HG03039 (cell line): ENCODE data around the gene KRT73.

Source experiments
- ATAC-seq: cut with Tn5 transposase; IDR thresholded peaks from one replicate; pipeline ENCODE4 v1.9.1; 2021; ENCODE audit warnings: mild to moderate bottlenecking, moderate library complexity; ENCODE audit not compliant: unreplicated experiment

Gene KRT73

DNA sequence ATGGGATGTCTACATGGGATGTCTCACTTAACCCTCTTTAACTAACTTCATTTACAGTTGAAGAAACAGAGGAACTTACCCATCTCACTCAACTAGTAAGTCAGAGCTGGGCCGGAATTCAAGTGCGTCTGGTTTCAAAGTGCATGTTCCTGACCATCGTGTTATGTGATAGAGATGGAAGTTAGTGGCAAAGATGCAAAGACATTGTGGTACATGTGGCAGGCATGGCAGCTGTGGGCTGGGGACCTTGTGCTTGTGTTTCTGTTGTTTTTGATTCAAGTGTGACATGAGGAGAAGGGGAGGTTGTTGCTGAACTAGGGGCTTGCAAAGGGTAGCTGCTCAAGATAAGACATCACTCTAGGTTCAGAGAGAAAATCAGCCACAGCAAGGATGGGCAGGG lies 42.4 kb downstream of the KRT73 start:
- no peak for ATAC-seq

DNA sequence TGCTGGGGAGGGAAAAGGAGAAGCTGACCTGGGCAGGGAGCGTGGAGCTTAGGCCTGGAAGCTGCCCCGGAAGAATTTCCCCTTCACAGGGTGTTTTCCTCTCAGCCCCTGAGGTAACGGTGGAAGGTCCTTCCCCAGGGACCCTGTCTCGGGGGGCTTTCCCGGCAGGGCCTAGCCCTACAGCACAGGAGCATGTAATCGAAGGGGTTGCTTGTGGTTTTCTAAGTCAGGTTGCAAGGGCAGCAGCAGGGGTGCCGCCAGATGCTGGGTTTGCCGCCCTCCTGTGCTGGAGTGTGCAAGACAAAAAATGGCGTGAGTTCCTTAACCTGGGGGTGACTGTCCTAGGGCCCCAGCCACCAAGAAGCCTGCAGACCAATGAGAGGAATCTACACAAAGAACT lies 43.1 kb downstream of the KRT73 start:
- no peak for ATAC-seq

DNA sequence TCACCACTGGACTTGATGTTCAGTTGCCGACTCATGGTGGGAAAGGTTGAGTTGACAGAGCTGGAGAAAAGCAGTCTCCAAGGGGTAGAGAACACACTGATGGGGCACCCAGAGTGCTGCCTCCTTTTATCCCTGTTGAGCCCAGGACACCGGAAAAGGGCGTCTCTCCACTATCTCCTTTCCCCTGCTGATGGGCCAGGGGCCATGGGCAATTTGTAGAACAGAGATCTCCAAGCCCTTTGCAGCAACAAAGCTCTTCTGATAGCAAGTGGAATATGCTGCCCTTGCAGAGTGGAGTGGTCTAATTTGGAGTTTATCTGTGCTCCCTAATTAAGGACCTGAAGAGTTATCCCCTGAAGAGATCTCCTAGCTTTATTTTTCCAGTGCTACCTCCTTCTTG lies 44.6 kb downstream of the KRT73 start, which contains the start of gene KRT74:
KRT74 (minus strand) TSS at position 101 of the 400 bp plus-strand sequence; CDS start at position 35, 66 bp downstream.
- no peak for ATAC-seq

DNA sequence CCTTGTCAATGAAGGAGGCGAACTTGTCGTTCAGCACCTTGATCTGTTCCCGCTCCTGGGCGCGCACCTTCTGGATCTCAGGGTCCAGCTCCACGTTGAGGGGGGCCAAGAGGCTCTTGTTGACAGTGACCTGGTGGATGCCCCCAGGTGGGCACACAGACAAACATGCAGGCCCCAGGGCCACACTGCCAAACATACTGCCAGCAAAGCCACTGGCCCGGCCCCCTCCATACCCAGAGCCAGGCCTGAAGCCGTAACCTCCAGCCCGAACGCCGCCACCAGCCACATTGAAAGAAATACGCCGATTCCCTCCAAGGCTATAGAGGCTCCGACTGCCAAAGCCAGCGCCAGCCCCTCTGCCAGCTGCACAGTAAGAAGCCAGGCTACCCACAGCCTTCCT lies 45.1 kb downstream of the KRT73 start:
- no peak for ATAC-seq

DNA sequence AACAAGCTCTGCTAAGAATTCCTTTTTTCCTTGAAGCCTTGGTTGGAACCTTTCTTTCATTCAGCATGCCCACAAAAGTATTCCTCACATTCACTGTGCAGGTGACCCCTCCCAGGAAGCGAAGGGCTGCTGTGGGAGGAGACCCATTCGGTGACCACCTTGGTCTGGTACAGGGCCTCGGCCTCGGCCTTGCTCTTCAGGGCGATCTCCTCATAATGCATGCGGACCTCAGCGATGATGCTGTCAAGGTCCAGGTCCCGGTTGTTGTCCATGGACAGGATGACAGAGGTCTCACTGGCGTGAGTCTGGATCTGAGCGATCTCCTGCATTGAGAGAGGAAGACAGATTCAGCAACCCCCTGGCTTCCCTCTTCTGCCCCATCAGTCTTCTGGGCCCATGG lies 47.8 kb downstream of the KRT73 start:
- ATAC-seq, result no peak

DNA sequence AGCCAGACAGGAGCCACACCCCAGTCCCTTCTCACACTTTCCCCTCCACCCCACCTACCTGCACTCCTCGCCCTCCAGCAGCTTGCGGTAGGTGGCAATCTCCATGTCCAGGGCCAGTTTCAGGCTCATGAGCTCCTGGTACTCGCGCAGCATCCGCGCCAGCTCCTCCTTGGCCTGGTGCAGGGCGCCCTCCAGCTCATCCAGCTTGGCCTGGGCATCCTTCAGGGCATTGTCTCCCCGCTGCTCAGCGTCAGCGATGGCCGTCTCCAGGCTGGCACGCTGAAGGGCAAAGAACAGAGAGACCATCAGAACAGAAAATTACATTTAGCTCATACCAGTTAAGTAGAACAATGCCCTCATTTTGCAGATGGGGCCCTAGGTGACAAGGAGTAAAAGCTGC lies 50.2 kb downstream of the KRT73 start:
- no peak for ATAC-seq

DNA sequence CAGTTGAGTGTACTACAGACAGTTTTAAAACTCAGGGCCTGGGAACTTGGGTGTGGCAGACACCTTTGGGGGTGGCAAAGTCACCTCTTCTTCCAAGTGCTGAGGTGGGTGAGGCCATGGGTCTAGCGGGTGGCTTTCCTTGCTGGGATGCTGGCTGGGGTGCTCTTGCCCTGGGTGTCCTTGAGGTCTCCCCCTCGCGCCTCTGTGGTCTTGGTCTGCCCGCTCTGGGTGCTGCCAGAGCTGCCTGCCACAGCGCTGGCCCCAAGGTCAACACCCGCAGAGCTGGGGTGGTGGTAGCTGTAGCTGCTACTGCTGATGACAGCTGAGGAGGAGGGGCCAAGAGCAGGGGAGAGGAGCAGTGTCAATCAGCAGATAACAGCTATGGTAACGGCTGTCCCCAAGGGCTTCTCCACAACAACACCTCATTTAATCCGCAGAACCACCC lies 51.5 kb downstream of the KRT73 start:
- ATAC-seq, result no peak

DNA sequence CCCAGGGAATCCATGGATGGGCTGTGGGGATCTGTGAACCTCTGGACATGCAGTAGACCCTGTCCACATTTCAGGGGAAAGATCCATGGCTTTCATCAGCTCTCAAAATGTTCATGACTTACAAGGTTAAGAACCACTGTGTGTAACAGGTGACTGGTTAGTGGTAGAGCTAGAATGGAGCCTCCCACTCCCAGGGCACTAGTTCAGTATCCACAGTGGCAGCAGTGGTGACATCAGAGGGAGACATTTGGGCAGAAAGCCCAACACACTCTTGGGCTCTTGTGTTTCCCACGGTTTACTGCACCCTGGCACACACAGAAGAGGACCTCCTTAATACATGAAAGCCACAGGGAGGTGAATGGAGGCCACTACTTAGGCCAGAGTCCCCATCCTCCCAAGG lies 53.8 kb downstream of the KRT73 start:
- ATAC-seq, result no peak

DNA sequence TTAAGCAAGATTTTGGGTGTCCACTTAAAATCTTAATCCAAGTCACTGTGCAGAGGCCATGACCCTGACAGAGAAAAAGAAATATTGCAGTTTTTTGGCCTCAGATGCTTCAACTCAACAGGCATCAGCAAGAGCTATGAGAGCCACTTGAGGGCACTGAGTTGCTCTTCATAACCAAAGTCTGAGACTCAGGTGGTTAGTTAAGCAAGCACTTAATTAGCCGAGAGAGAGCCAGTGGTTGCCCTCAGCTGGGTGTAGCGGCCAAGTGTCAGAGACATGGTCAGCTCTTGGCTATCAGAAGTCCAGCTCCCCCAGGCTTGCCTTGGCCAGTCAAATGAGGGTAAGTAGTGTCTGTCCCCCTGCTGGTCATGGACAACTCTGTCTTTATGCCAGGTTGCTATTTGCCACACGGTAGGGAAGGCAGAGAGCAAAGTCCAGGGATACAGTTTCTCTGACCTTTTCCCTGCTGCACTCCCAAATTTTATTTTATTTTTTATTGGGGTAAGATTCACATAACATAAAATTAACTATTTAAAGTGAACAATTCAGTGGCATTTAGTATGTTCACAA lies 56.4 kb downstream of the KRT73 start:
- ATAC-seq, result no peak

DNA sequence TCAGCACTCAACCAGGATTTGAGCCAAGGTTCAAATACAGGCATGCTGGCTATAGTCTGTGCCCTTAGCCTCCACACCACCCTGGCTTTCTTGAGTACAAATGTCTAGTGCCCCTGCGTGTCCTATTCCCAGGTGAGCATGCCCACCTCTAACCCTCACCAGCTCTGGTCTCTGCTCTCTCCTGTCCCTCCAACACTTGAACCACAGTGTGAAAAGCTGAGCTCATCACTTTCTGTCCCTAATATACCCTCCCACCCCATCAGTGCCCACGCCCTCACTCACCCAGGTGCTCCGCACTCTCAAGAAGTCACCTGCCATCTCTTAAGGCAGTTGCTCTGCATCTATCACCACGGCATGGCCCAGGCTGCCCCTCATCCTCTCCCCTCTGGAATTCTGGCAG lies 58.4 kb downstream of the KRT73 start:
- ATAC-seq, result no peak

DNA sequence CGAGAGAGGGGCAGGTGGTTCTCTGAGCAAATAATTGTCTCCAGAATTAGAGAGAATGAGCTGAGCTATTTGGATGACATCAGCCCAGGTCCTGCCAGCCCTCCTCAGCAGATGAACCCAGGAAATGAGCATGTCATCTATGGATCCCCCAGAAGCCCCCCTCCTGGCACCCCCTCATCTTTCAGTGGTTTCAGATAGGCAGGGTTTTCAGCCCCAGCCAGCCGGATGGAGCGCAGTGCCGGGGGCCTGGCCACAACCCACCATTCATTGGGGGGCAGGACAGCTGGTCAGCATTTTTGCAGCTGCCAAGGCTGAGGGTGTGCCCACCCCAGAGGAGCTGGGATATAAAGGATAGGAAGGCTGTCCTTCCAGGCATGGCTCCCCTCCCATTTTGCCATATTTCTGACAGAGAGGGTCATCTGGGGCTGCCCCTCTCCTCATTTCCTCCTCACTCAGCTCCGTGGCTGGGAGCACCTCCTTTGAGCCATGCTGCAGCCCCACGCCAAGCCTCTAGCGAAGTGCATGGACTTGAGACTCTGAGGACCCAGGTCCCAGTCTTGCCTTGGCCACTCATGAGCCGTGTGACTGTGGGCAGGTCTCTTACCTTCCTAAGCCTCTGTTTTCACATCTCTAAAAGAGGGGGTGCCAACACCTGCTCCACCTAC lies 59.4 kb downstream of the KRT73 start:
- ATAC-seq, result no peak
